T-helper 1 cell treated with Interleukin-12 subunit alpha and Interleukin-12 subunit beta and Interleukin-4 antibody, amounts not matched to agents 30 ng/mL and 1 ng/mL, for 36 hours (primary cell): ENCODE results near the gene BRD7. TPM values are rescaled to one million over a fixed set of nuclear protein-coding genes. Genes with fewer than 3 reads are reported as not detected.

Experiments used
- intact Hi-C: fragments of 100-400 bp; cut with micrococcal nuclease; formaldehyde crosslinking; loops from one replicate; pipeline ENCODE4 v1.15.1; 2024
- total RNA-seq: library from RNA; stranded (reverse); gene quantifications from 2 replicates; pipeline ENCODE4 v1.2.3, GENCODE V29; 2022

The BRD7 gene
- total RNA-seq, 1 donor from 2014 or later = 69.8 TPM

- intact Hi-C loops = no loop called here
These were observed 21.6 kb upstream of the BRD7 start for GRCh38 chr16:50390371-50390771.

- intact Hi-C loops = no loop called here
These were observed 21.1 kb upstream of the BRD7 start for GRCh38 chr16:50389900-50390299.

DNA sequence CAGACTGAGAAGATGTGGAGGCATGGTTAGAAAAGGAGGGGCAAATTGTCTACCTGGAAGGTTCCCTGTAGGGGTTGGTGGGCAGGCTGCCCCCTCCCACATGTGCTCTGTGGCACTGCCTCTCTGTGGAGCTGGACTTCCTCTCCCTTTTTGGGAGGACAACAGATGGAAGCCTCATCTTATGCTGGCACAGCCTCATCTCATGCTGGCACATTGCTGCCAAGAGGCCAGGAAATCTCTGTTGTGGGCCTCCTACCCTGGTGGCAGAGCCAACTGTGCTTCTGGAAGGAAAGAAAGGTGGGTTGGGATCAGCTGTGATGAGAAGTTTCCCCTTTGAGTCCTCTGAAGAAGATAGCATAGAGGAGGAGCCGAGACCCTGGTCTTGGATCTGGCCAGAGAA, 19.7 kb upstream of the BRD7 start:
- intact Hi-C loops = no loop called here

- intact Hi-C loops = no loop called here
These were observed 18.0 kb upstream of the BRD7 start for GRCh38 chr16:50386774-50387173.

GRCh38 chr16:50386139-50386538, 17.4 kb upstream of the BRD7 start:
- intact Hi-C loops = no loop called here

DNA sequence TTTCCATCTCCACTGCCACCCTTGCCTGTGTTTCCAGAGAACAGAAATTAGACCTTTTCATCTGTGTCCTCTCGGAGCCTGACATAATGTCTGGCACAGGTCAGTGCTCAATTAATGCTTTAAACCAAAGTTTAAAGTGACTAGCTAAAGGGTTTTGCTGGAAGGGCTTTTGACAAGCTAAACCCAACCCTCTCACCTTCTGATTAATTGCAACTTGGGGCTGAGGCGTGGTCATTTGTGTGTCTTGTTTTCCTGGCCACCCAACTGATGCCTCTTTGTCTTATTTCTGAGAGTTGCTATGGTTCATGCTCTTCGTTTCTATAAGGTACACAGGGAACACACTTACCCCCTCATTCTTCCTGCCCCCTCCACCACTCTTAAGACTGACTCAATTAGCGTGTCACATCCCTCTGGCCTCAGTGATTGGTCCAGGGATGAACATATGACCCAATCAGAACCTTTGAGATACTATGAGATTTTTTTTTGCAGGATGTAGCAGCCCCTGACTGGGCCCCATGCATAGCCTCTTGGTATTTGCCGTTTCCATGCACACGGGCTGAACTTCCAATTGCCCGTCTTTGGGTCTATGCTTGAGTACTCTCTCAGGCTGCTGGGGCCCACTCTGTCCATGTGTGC, 15.8 kb upstream of the BRD7 start:
- intact Hi-C loops = no loop called here

GRCh38 chr16:50381679-50382440, 13.1 kb upstream of the BRD7 start:
- intact Hi-C loops = no loop called here

DNA sequence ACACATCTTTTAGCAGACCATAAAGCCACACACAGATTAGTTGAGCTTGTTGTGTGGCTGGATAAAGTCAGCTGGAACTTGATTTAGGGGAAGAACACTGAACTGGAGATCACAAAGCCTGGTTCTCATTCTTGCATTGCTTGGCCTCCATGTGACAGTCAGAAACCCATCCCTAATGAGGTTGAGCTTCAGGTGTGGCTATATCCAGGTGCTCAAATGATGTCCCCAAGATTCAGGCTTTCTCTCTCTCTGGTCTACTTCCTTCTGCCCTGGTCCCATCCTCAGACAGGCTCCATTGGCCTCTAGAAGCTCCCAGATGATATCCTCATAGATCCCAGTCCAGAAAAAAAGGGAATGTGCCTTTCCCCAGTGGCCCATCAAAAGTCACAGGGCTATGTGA, 9.6 kb upstream of the BRD7 start:
- intact Hi-C loops = loop anchor here (10.0 kb wide), 1 partner anchor 126 kb away; no protein-coding TSS in a partner anchor

DNA sequence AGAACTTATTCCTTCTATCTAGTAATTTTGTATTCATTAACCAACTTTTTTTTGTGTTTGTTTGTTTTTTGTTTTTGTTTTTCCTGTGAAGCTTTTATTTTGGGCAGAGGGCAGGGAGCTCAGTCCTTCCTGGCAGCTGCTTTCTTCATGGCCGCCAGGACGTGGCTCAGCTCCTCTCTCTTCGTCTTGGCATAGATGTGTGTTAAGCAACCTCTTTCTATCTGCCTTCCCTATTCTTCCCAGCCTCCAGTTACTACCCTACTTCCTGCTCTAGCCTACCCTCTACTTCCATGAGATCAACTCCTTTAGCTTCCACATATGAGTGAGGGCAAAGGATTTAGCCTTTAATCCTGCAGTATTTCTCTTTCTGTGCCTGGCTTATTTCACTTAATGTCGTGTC, 8.2 kb upstream of the BRD7 start:
- intact Hi-C loops = loop anchor here (10.0 kb wide), 1 partner anchor 128 kb away; no protein-coding TSS in a partner anchor

DNA sequence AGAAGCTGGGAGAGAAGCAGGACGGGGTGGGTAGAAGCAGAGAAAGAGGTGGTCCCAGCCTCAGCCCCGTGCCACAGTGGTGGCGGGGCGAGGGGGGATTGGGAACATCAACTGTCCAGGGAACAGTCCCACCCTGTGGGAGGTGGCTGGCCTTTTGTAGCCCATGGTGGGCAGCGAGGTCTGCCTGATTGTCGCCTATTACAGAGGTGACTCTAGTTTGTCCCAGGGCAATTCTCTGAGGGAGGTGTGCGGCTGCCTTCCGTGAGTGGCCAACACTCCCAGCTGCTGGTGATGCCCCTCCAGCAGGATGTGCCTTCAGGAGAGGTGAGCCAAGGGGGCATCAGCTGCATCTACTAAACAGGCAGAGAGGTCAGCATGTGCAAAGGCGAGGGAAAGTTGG, 5.0 kb upstream of the BRD7 start:
- intact Hi-C loops = loop anchor here (10.0 kb wide), 1 partner anchor 131 kb away; no protein-coding TSS in a partner anchor

- intact Hi-C loops = loop anchor here (10.0 kb wide), 1 partner anchor 131 kb away; no protein-coding TSS in a partner anchor
These were observed 4.5 kb upstream of the BRD7 start for GRCh38 chr16:50373345-50373701.

DNA sequence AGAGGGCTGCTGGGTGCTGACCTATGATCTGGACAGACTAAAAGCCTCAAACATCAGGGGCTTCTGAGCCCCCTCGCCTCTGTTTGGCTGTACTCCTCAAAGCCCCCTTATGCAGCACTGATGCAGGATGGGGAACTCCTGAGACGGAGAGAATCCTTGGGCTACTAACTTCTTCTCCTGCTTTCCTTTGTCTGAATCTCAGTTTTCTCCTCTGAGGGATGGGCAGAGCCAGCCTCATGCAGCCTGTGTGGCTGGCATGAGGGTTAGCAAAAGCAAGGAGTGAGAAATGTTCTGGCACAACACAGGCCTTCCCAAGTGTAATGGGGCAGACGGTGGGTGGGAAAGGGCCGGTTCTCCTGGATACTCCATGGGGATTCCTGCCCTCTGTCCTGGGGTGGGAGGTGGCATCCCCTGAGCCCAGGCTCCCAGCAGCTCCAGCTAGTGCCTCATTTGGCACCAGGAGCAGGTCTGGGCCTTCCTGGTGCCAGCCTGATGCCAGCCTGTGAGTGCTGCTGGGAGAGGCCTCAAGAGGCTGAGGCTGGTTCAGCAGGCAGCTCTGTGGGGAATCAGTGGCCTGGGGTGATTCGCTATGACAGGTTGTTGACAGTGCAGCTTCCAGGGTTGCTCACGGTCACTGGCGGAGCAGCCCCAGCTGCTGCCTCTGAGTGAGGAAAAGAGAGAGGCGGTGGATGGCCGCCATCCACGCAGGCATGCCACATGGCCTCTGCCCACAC, 4.0 kb upstream of the BRD7 start:
- intact Hi-C loops = loop anchor here (10.0 kb wide), 1 partner anchor 132 kb away; no protein-coding TSS in a partner anchor

- intact Hi-C loops = loop anchor here (10.0 kb wide), 1 partner anchor 133 kb away; no protein-coding TSS in a partner anchor
These were observed 3.3 kb upstream of the BRD7 start for GRCh38 chr16:50371936-50372595.

- intact Hi-C loops = loop anchor here (10.0 kb wide), 1 partner anchor 134 kb away; no protein-coding TSS in a partner anchor
These were observed 2.4 kb upstream of the BRD7 start for GRCh38 chr16:50371036-50371716.

DNA sequence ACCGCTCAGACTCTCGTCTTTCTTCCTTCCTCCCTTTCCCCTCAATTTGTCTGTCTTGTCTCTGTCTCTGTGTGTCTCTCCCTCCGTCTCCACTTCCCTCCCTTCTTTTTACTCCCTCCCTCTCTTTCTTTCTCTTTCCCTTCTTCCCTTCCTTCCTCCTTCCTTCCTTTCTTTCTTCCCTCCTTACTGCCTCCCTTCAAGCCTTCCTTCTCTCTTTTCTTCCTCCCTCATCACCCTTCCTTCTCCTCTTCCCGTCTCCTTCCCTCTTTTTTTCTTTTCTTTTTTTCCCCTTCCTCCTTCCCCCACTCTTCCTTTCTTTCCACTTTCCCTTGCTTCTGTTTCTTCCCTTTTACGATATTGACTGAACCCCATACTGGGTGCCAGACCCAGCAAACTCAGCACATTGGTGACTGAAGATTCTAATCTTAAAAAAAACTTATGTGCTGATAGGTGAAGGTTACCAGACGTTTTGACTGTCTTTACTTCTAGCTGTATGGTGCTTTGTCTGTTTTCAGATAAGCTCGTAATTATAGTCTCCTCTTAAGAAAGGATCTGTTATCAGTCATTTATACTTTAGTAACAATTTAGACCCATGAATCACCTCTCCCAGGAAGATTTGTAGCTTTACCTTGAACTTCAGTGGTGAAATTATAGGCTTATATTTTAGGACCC, 481 bp upstream of the BRD7 start:
- intact Hi-C loops = loop anchor here (1.0 to 5.0 kb wide), 9 partner anchors 155 to 512 kb away; partner anchors contain the start of genes CNEP1R1, HEATR3 and SNX20

- intact Hi-C loops = loop anchor here (1.0 to 5.0 kb wide), 3 partner anchors 41 to 314 kb away; partner anchors contain the start of genes SNX20 and TENT4B
These were observed 895 bp downstream of the BRD7 start for GRCh38 chr16:50367777-50368409.

GRCh38 chr16:50365791-50366575, 2.8 kb downstream of the BRD7 start:
- intact Hi-C loops = loop anchor here (1.0 to 5.0 kb wide), 2 partner anchors 11 to 316 kb away; partner anchors contain the start of gene SNX20

DNA sequence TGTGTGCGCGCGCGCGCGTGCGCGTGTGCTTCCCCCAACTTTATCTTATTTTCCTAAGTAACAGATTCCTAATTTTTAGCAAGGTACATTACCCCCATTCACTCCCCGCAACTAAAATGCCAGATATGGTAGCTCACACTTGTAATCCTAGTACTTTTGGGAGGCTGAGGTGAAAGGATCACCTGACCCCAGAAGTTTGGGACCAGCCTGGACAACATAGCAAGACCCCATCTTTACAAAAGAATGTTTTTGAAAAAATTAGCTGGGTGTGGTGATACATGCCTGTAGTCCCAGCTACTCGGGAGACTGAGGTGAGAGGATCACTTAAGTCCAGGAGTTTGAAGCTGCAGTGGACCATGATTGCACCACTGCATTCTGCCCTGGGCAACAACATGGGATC, 5.1 kb downstream of the BRD7 start:
- intact Hi-C loops = no loop called here

DNA sequence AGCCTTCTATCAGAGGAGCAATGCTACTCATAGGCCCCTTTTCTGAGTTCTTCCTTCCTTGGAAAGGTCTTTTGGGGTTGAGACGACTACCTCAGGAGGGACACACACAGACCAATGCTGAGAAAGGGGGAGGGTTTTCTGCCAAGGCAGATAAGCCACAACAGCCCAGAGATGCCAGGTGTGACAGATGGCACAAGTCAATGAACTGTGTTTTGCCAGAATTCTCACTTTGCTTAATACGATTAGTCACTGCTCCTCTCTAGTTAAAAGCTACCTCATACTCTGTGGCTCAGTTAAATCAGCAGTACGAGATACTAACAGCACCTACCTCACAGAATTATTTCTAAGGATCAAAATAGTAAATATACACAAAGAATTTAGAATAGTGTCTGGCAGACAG, 8.0 kb downstream of the BRD7 start:
- intact Hi-C loops = no loop called here
